Stimulated activated CD4-positive, alpha-beta T cell treated with anti-CD3 and anti-CD28 coated beads, TNF-alpha, amount 100 ng/mL, for 24 hours (primary cell): Measurements from ENCODE around the gene KATNB1.

ENCODE experiments used
- DNase-seq, 3 experiments: peaks; one replicate each; pipeline ENCODE4 v3.0.0-alpha.2; 2020; ENCODE audit warnings: low read depth in 3 of 3

Gene KATNB1

GRCh38 chr16:57755726-57756423 lies 20.3 kb downstream of the KATNB1 start:
- DNase-seq: no peak

GRCh38 chr16:57756424-57757325 lies 21.1 kb downstream of the KATNB1 start:
- DNase-seq: no peak

GRCh38 chr16:57757326-57757786 lies 21.8 kb downstream of the KATNB1 start:
- peak; percentile 77 to 85 (median 81) for DNase-seq

GRCh38 chr16:57757883-57758282 lies 22.3 kb downstream of the KATNB1 start:
- no peak for DNase-seq

- DNase-seq: no peak
Observed at GRCh38 chr16:57758331-57759117, 23.0 kb downstream of the KATNB1 start.

GRCh38 chr16:57759131-57759530 lies 23.6 kb downstream of the KATNB1 start:
- no peak for DNase-seq

GRCh38 chr16:57759541-57760356 lies 24.2 kb downstream of the KATNB1 start:
- no peak for DNase-seq

GRCh38 chr16:57760357-57761160 lies 25.0 kb downstream of the KATNB1 start:
- DNase-seq: no peak

GRCh38 chr16:57761301-57761700 lies 25.7 kb downstream of the KATNB1 start:
- DNase-seq: no peak

GRCh38 chr16:57761957-57762356 lies 26.4 kb downstream of the KATNB1 start:
- no peak for DNase-seq

- DNase-seq: no peak
Observed at GRCh38 chr16:57762365-57763040, 26.9 kb downstream of the KATNB1 start.

- DNase-seq: no peak
Observed at GRCh38 chr16:57763285-57764005, 27.9 kb downstream of the KATNB1 start.

GRCh38 chr16:57764006-57764340 lies 28.4 kb downstream of the KATNB1 start:
- no peak for DNase-seq

GRCh38 chr16:57764341-57765159 lies 29.0 kb downstream of the KATNB1 start:
- peak in 1 of 3 experiments; percentile 24 for DNase-seq

- no peak for DNase-seq
Observed at GRCh38 chr16:57765160-57765728, 29.7 kb downstream of the KATNB1 start.

GRCh38 chr16:57766714-57767348 lies 31.3 kb downstream of the KATNB1 start:
- no peak for DNase-seq

GRCh38 chr16:57769541-57770145 lies 34.1 kb downstream of the KATNB1 start:
- DNase-seq: no peak
